NOMO-1 treated with DMSO at 0.1 percent for 48 hours (cell line): ENCODE data around the gene PGK1.

ENCODE experiments used
- DNase-seq: peaks from one replicate; lab custom pipeline; 2025; ENCODE audit not compliant: unreplicated experiment; lab: John Stamatoyannopoulos, UW

Gene PGK1

DNA sequence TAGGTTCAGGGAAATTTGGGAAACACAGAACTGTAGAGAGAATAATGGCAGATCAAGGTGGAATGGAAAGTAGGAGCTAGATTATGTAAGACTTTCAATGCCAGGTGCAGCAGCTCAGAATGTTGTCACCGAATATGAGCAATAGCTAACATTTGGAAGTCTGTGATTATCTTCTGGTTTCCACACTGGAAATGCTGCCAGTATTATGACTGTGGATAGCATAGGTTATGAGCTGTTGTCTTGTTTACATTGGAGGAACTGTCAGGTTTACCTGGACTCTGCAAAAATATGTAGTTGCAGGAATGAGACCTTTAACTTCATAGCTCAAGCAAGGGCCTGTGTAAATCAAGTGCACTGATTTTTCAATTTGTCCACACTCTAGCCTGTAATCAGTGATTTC lies 61.4 kb downstream of the PGK1 start:
- no peak for DNase-seq

DNA sequence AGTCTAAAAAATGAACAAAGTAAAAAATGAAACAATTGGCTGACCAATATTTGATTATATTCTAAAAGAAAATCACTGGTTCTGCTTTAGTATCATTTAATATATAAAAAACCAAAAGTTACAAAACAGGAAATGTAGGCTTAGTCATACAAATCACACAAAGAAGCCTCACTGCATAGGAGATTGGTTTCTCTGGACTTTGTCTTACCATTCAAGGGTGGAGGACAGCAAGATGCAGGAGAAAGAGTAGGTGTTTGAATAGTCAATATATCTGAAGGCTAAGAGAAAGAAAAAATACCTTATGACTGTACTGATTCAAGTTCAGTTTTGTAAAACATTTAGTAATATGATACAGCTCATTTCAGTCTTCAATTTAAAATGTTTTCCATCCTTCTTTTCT lies 64.0 kb downstream of the PGK1 start:
- DNase-seq, result no peak
